K562 (cell line): ENCODE measurements around the gene ASIC1. TPM values are rescaled to one million over a fixed set of nuclear protein-coding genes. Genes with fewer than 3 reads are reported as not detected.
A peak's percentile ranks its signal among the peaks of the same experiment; 100 is the strongest.

ENCODE experiments used
- ARID4B ChIP-seq: sonication (generic); formaldehyde crosslinking; IDR thresholded peaks from 2 replicates; pipeline ENCODE4 v1.8.0; 2022; ENCODE audit warnings: mild to moderate bottlenecking, missing genetic modification reagents
- DPF2 ChIP-seq: fragments of 450-650 bp; IDR thresholded peaks from 2 replicates; pipeline ENCODE4 v1.6.1; 2016
- GABPB1 ChIP-seq: sonication (generic); formaldehyde crosslinking; IDR thresholded peaks from 2 replicates; pipeline ENCODE4 v1.8.0; 2022; ENCODE audit warnings: mild to moderate bottlenecking, missing genetic modification reagents
- KAT7 ChIP-seq: sonication (generic); formaldehyde crosslinking; IDR thresholded peaks from 2 replicates; pipeline ENCODE4 v1.8.0; 2022; ENCODE audit warnings: missing genetic modification reagents, mild to moderate bottlenecking, borderline replicate concordance
- MYC ChIP-seq, 2 experiments: fragments of 250-450 bp in 1 of 2; sonication (Bioruptor Pico) in 1 of 2; IDR thresholded peaks; 2 replicates each; pipeline versions ENCODE4 v1.5.1 to v1.6.1; 2012 to 2021; ENCODE audit warnings: low read depth in 2 of 2, borderline replicate concordance in 1 of 2, improper control_type of control experiment in 1 of 2, low read length in 1 of 2, mild to moderate bottlenecking in 1 of 2, moderate library complexity in 1 of 2
- NR2C2 ChIP-seq, 2 experiments: fragments of 200-800 bp in 1 of 2; sonication (Bioruptor generic) in 1 of 2; sonication (generic) in 1 of 2; formaldehyde crosslinking in 1 of 2; IDR thresholded peaks; 2 replicates each; pipeline versions ENCODE4 v1.6.1 to v1.8.0; 2016 to 2022; ENCODE audit warnings: mild to moderate bottlenecking in 1 of 2, missing compliant biosample characterization in 1 of 2, missing genetic modification characterization in 1 of 2, missing genetic modification reagents in 1 of 2
- RAD21 ChIP-seq, 2 experiments: fragments of 250-450 bp in 1 of 2; fragments of 450-650 bp in 1 of 2; sonication (Bioruptor Pico) in 1 of 2; formaldehyde crosslinking in 1 of 2; IDR thresholded peaks in 1 of 2; conservative IDR thresholded peaks in 1 of 2; 2 replicates each; pipeline versions ENCODE4 v1.4.0 to v1.8.0; 2020 to 2022; ENCODE audit warnings: mild to moderate bottlenecking in 2 of 2, moderate library complexity in 1 of 2
- TAL1 ChIP-seq: fragments of 450-650 bp; IDR thresholded peaks from 2 replicates; pipeline ENCODE4 v1.6.1; 2016; ENCODE audit warnings: mild to moderate bottlenecking
- TCF15 ChIP-seq: fragments of 250-450 bp; sonication (Bioruptor Pico); IDR thresholded peaks from 2 replicates; pipeline ENCODE4 v1.8.0; 2022; ENCODE audit warnings: moderate library complexity, mild to moderate bottlenecking, inconsistent platforms
- THRA ChIP-seq: fragments of 450-650 bp; IDR thresholded peaks from 2 replicates; pipeline ENCODE4 v1.6.1; 2017; ENCODE audit warnings: mild to moderate bottlenecking, moderate library complexity
- THRB ChIP-seq: fragments of 450-650 bp; formaldehyde crosslinking; conservative IDR thresholded peaks from 2 replicates; pipeline ENCODE4 v1.4.0; 2022; ENCODE audit warnings: mild to moderate bottlenecking, missing genetic modification characterization
- TOE1 ChIP-seq, 2 experiments: fragments of 450-650 bp in 1 of 2; sonication (generic) in 1 of 2; formaldehyde crosslinking in 1 of 2; IDR thresholded peaks; 2 replicates each; pipeline versions ENCODE4 v1.7.1 to v1.8.0; 2016 to 2022; ENCODE audit warnings: borderline replicate concordance in 2 of 2, mild to moderate bottlenecking in 2 of 2, antibody characterized with exemption in 1 of 2, inconsistent platforms in 1 of 2, low read depth in 1 of 2, missing genetic modification reagents in 1 of 2, moderate library complexity in 1 of 2
- ZNF263 ChIP-seq: sonication (generic); formaldehyde crosslinking; IDR thresholded peaks from 2 replicates; pipeline ENCODE4 v1.8.0; 2022; ENCODE audit warnings: mild to moderate bottlenecking, missing genetic modification reagents, borderline replicate concordance
- ZNF395 ChIP-seq: fragments of 200-800 bp; sonication (Bioruptor generic); IDR thresholded peaks from 2 replicates; pipeline ENCODE4 v1.6.1; 2017; ENCODE audit warnings: missing genetic modification characterization, missing compliant biosample characterization
- ZNF668 ChIP-seq: fragments of 250-450 bp; sonication (Bioruptor Pico); IDR thresholded peaks from 2 replicates; pipeline ENCODE4 v1.8.0; 2022; ENCODE audit warnings: mild to moderate bottlenecking, inconsistent platforms
- polyA plus RNA-seq, 8 experiments: library from polyadenylated mRNA; depleted of rRNA in 4 of 8; stranded (reverse) in 5 of 8; unstranded in 3 of 8; fragments of >200 nt; fragmentation: Nextera tagmentation in 2 of 8; fragmentation: Illumina TruSeq in 1 of 8; extraction: Ambion mirVana in 2 of 8; extraction: Trizol in 1 of 8; gene quantifications; 2 replicates each; pipeline versions ENCODE4 v1.2.1 to v1.2.3, GENCODE V29; 2011 to 2014; ENCODE audit warnings: inconsistent platforms in 1 of 8, missing spikeins in 1 of 8
- total RNA-seq, 7 experiments: library from RNA; depleted of rRNA in 6 of 7; stranded (reverse); fragments of >200 nt in 6 of 7; fragmentation: Illumina TruSeq in 2 of 7; extraction: Trizol in 2 of 7; gene quantifications; 2 replicates each; pipeline versions ENCODE4 v1.2.1 to v1.2.3, GENCODE V29; 2011 to 2021; ENCODE audit warnings: low replicate concordance in 1 of 7

ASIC1 gene
- total and polyA plus RNA-seq, 9 of the 15 experiments (the other 6 are each of a cell fraction or from before 2014, with no cell fraction given): 0.01 to 1.7 (median 0.45) TPM

GRCh38 chr12:50112456-50113218 lies 55.2 kb downstream of the ASIC1 start (continued):
- TF ChIP-seq TCF15 (CRISPR knock-in tag): no peak
- no peak for TF ChIP-seq THRA
- TF ChIP-seq TOE1 (IDR thresholded peaks at IDR 0.05; ENCODE audit: borderline replicate concordance): no peak; the same call in 1 of the 2 replicates
- no peak for TF ChIP-seq TOE1 (CRISPR knock-in tag; IDR thresholded peaks at IDR 0.05; ENCODE audit: borderline replicate concordance, low read depth)
- no peak for TF ChIP-seq KAT7 (CRISPR knock-in tag)
- TF ChIP-seq TAL1: no peak
- peak; percentile 62; the same call in 1 of the 2 replicates for TF ChIP-seq ARID4B (CRISPR knock-in tag)
- peak; percentile 72 for TF ChIP-seq ZNF395 (CRISPR knock-in tag)
- TF ChIP-seq ZNF668: no peak
- TF ChIP-seq ZNF263: peak; percentile 32; the same call in 1 of the 2 replicates
- TF ChIP-seq GABPB1 (CRISPR knock-in tag): no peak
- no peak for TF ChIP-seq NR2C2 (CRISPR knock-in tag; IDR thresholded peaks at IDR 0.05)
- no peak; the same call in 1 of the 2 replicates for TF ChIP-seq NR2C2 (tag; IDR thresholded peaks at IDR 0.05)
- no peak for TF ChIP-seq MYC (IDR thresholded peaks at IDR 0.05; ENCODE audit: low read depth, low read length)
- TF ChIP-seq MYC (CRISPR knock-in tag; IDR thresholded peaks at IDR 0.05; ENCODE audit: borderline replicate concordance, low read depth): no peak
- peak in 1 of 2 experiments; percentile 11; a peak in 1 of 4 replicates for TF ChIP-seq RAD21 (CRISPR knock-in tag; conservative IDR thresholded peaks at IDR 0.05 in 1 of 2, IDR thresholded peaks at IDR 0.05 in 1 of 2)
- TF ChIP-seq THRB (CRISPR knock-in tag): no peak
- no peak for TF ChIP-seq DPF2
